HG03060 (cell line): ENCODE results near the gene CAB39.

Experiments used
- ATAC-seq: cut with Tn5 transposase; IDR thresholded peaks from one replicate; pipeline ENCODE4 v1.9.1; 2021; ENCODE audit warnings: low read depth, moderate number of reproducible peaks; ENCODE audit not compliant: unreplicated experiment

CAB39 gene

GRCh38 chr2:230748087-230748486 is 35.4 kb downstream of the CAB39 start:
- ATAC-seq = no peak

GRCh38 chr2:230749111-230749510 is 36.5 kb downstream of the CAB39 start:
- ATAC-seq = no peak

- no peak for ATAC-seq
Observed at GRCh38 chr2:230751062-230751461, 38.4 kb downstream of the CAB39 start.

- no peak for ATAC-seq
Observed at GRCh38 chr2:230754200-230754599, 41.6 kb downstream of the CAB39 start.

- ATAC-seq = no peak
Observed at GRCh38 chr2:230757476-230757875, 44.8 kb downstream of the CAB39 start.

- no peak for ATAC-seq
Observed at GRCh38 chr2:230758566-230759480, 46.2 kb downstream of the CAB39 start.

GRCh38 chr2:230759481-230760167 is 47.0 kb downstream of the CAB39 start:
- no peak for ATAC-seq

GRCh38 chr2:230761704-230762103 is 49.1 kb downstream of the CAB39 start:
- ATAC-seq = no peak

GRCh38 chr2:230762317-230762896 is 49.8 kb downstream of the CAB39 start:
- peak; percentile 48 for ATAC-seq

- ATAC-seq = no peak
Observed at GRCh38 chr2:230764346-230764745, 51.7 kb downstream of the CAB39 start.

GRCh38 chr2:230765611-230766300 is 53.1 kb downstream of the CAB39 start:
- no peak for ATAC-seq

GRCh38 chr2:230767862-230768388 is 55.3 kb downstream of the CAB39 start:
- ATAC-seq = no peak

- ATAC-seq = no peak
Observed at GRCh38 chr2:230770804-230771203, 58.2 kb downstream of the CAB39 start.

- ATAC-seq = no peak
Observed at GRCh38 chr2:230772156-230772555, 59.5 kb downstream of the CAB39 start.

- ATAC-seq = no peak
Observed at GRCh38 chr2:230773039-230773773, 60.6 kb downstream of the CAB39 start.

- no peak for ATAC-seq
Observed at GRCh38 chr2:230774348-230774951, 61.8 kb downstream of the CAB39 start.

GRCh38 chr2:230775737-230776136 is 63.1 kb downstream of the CAB39 start:
- ATAC-seq = no peak

- no peak for ATAC-seq
Observed at GRCh38 chr2:230777721-230778120, 65.1 kb downstream of the CAB39 start.

- peak; percentile 63 for ATAC-seq
Observed at GRCh38 chr2:230778350-230779063, 65.9 kb downstream of the CAB39 start.
